GM19372 (cell line): ENCODE results near the gene RFX3.

ENCODE experiments used
- ATAC-seq: cut with Tn5 transposase; IDR thresholded peaks from one replicate; pipeline ENCODE4 v1.9.1; 2021; ENCODE audit warnings: mild to moderate bottlenecking, low read depth, moderate library complexity; ENCODE audit not compliant: unreplicated experiment

Gene RFX3

GRCh38 chr9:3441197-3441816 lies 84.5 kb downstream of the RFX3 start:
- ATAC-seq, result peak; percentile 94

GRCh38 chr9:3436629-3437420 lies 89.0 kb downstream of the RFX3 start:
- ATAC-seq, result no peak

DNA sequence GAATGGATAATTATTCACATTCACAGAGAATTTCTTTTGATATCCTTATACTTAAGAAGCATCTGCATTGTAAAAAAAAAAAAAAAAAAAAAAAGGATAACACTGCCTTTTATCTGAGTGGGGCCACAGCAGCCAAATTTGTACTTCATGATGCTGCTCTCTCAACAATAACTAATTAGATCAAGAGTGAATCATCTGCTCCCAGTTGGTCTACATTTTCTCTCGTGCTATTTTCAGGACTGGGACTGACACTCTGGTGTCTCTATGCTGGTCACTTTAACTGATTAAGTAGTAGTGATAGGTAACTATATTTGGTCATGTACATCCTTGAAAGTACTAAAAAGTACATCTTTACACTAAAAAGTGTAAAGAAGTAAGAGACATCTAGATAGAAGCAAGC lies 90.1 kb downstream of the RFX3 start:
- ATAC-seq, result no peak

GRCh38 chr9:3434594-3434993 lies 91.2 kb downstream of the RFX3 start:
- no peak for ATAC-seq

DNA sequence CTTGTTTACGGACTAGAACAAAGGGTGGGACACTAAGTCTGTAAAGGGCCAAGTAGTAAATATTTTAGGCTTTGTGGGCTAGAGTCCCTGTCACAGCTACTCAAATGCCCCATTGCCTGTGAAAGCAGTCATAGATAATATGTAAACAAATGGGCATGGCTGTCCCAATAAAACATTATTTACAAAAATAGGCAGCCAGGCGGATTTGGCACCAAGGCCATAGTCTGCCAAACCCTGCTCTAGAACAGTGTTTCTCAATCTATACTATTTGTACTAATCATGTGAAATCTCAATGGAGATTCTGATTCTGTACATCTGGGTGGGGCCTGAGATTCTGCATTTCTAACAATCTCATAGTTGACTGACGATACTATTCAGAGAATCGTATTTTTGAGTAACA lies 92.0 kb downstream of the RFX3 start:
- no peak for ATAC-seq

DNA sequence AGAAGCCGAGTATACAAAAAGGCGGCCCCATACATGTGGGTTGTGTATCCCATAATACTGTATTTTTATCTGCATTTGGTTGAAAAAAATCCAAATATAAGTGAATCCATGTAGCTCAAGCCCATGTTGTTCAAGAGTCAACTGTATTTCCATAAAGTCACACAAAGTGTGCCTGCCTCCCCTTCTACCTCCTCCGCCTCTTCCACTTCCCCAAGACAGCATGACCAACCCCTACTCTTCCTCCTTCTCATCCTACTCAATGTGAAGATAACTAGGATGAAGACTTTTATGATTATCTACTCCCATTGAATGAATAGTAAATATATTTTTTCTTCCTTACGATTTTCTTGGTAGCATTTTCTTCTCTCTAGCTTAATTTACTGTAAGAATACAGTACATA lies 92.7 kb downstream of the RFX3 start:
- no peak for ATAC-seq

DNA sequence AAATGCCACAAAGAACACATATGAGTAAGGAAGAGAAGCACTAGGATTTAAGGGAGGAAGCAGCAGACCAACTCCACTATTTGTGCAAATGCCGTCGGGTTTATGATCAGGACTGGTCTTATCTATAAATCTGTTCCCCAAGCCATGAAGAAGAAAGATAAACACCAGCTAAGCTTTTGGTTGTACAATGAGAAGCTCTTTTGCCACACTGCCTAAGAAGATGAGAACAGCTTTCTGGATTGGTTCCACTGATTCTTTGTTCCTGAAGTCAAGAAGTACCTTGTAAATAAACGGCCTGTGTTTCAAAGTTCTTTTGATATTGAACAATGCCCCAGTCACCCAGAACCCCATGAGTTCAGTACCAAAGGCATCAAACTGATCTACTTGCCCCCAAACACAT lies 93.9 kb downstream of the RFX3 start:
- ATAC-seq, result no peak

DNA sequence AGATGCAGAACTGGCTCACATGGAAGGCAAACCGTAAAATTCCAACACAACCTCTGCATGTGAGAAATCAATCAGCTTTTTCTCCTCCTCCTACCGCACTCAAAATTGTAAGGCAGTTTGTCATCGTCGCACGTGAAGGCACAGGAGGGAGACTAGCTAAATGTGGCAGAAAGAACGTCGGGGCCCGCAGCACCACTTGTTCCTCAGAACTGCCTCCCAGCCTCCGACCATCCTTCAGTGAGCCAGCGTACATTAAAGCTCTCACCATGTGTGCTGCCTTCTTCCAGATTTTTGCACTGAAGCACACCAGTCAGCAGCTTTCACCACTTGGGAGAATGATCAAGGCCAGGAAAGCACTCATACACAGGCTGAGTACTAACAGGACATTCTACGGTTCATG lies 105.9 kb downstream of the RFX3 start:
- ATAC-seq, result no peak

DNA sequence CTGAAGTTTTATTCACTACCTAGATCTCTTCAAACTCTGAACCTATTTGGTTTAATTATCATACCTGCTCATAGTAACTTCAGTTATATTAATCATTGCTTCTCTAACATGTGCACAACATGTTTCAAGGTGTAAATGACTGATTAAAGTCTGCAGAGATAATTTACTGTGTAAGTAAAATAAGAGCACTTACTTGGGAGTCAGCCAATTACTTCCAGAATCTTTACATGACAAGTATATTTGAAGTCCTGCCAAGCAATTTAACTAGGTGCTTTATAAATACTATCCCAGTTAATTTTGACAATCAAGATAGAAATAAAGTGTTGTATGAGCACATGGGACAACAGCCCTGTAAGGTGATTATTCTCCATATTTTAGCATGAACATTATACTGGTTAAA lies 109.9 kb downstream of the RFX3 start:
- no peak for ATAC-seq

DNA sequence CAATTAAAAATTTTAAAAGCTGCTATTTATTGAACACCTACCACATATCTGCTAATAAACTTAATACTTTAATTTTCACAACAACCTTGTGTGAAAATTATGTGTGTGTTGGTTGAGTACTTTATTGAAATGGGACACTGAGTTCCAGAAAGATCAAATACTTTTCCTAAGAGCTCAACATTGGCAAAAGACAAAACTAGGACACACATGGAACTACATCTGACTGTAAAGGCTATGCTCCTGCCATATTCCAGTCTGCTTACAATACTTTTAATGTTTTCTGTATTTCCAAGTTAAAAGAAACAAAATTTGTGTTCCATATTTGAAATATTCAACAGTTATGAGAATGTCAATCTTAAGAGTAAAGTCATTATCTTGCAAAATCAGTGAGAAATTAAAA lies 111.8 kb downstream of the RFX3 start:
- no peak for ATAC-seq

GRCh38 chr9:3410461-3410860 lies 115.3 kb downstream of the RFX3 start:
- ATAC-seq, result no peak

DNA sequence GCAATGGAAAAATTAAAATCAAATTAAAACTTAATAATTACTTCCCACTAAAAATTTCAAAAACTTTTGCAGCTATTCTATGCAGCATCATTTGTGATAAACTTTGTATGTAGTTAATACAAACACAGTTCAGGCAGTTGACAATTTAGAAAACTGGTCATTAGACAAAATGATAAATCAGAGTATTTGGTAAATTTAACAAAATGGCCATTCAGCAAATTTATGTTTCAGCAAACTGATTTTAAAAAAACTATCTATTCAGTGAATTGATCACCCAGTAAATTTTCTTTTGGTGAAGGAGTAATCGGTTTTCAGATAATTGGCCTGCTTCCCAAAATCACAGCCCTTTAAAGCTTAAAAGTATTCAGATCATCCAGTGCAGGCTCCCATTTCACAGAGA lies 116.3 kb downstream of the RFX3 start:
- ATAC-seq, result no peak

DNA sequence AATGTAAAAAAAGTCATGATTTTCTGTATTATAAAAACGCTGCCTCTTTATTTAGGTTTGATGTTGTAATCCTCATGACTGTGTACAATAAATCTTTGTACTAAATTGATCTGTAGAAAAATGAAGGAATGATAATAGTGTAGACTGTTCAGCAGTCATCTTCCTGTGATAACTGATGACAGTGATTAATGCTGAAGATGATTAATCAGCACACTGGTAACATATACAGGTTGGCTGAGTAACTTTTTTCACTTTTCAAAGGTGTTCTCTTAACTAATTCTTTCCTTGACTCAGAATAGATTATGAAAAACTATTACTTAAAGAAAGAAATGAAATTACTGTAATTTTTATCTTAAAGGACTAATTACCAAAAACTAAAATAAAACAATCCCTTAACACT lies 122.5 kb downstream of the RFX3 start:
- ATAC-seq, result no peak

DNA sequence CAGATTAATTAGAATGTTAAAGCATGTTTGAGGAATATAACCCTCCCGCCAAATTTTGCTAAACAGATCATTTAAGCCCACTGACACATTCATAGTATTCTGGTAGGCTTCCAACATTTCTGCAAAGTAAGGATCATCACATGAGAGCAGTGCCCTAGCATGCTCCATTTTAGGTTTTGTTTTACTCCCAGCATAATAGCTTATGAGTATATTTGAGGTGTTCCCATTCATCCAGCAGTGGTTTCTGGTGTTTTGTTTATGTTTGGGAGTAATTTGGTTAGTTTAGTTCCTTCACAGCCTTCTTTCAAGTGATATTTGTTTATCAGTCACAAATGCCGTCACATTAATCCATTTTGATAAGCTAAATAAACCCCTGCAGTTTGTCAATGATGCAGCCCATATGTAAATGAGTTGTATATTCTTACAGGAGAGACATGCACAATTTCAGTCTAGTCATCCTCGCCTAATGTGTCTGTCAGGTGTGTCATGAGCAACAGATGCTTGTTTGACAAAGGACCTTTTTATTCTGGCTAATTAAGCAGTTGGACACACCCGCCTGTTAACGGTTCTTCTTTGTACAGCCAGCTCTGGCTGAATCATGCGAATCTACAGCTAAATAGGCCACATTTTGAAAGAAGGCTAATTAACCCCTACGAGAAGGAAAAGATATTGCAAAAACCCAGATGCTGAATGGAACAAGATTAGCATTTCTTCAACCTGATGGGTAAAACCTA lies 124.4 kb downstream of the RFX3 start:
- no peak for ATAC-seq

- ATAC-seq, result peak; percentile 59
Measured at GRCh38 chr9:3398232-3398648, 127.6 kb downstream of the RFX3 start.

DNA sequence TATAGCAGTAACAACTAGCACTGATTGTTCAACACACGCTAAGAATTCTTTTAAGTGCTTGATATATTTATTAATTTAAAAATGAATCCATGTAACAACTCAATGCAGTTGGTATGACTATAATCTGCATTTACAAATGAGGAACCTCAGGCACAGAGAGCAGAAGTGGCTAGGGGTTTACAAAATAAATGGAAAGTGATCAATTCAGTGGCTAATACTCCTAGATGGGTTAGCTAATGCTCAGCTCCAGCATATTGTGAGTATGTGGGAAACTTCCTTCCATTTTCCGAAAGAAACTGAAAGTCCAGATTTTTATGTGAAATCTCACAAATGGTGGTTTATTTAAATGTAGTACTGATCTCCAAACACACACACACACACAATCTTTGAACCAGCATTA lies 128.0 kb downstream of the RFX3 start:
- peak; percentile 25 for ATAC-seq

DNA sequence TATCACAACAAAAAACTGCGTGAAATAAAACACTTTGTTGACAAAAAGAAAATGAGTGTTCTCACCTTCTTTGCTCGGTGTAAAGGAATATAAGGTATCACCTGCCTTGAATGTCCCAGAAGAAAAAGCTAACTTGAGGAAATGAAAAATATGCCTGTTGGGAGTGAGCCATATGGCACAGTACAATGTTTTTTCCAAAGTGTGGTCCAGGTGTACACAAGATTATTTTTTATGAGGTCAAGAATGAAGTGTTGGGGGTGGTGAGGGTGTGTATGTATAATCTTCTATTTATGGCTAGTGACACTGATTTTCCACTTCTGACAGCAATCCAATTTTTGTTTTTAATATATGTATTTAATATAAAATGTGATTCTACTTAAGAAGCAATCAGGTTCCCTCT lies 134.4 kb downstream of the RFX3 start:
- no peak for ATAC-seq

- ATAC-seq, result no peak
Measured at GRCh38 chr9:3386753-3387152, 139.0 kb downstream of the RFX3 start.

- no peak for ATAC-seq
Measured at GRCh38 chr9:3385871-3386270, 139.9 kb downstream of the RFX3 start.

DNA sequence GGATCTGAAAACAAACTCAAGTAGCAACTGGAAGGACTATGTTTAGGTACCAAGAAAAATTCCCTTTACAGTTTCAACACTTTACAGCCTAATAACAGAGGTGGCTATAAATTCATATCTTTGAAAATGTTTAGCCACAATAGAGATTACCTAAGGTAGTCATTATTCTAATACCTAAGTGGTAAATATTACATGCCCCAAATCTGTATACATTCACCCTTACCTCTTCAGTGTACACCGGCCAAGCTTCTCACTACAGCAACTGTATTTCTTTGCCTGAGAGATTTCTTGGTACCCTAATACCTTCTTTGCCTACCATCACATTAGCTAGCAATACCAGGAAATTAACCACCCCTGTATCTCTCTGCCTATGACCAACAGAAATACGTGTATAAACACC lies 154.0 kb downstream of the RFX3 start:
- ATAC-seq, result no peak

- no peak for ATAC-seq
Measured at GRCh38 chr9:3370715-3371114, 155.1 kb downstream of the RFX3 start.

DNA sequence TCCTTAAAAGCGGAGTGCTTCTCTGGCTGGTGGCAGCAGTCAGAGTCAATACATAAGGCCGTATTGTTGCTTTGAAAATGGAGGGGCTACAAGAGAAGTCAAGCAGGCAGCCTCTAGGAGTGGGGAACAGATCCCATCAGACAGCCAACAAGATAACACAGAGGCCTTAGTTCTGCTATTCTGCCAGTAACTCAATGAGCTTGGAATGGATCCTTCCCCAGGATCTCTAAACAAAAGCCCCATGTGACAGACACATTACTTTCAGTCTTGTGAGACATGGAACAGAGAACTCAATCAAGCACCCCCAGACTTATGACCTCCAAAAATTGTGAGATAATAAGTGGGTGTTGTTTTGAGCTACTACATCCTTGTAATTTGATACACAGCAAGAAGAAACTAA lies 158.6 kb downstream of the RFX3 start:
- no peak for ATAC-seq
